Measurements from ENCODE around the gene SGO2.
"Not testable (repeated sequence)": the region's sequence is repeated elsewhere in the genome, so short reads cannot be mapped to it uniquely, and the experiment has no call there.

The SGO2 gene

DNA sequence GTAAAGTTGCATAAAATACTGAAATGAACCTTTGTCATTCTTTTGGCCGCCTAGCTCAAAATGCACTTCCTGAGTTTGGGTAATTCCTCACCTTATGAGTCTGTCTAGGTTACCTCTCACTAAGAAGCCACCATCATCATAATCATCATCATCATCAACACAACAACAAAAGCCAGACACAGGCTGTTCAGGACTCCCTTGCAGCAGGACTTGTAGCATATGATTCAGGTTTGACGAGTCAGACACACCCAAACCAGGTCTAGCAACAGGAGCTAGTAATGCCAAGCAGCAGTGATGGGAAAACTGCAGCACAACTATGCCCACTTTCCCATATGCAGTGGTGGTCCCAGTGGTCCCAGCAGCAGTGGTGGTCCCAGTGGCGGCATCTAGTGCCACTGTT, 2.8 kb upstream of the SGO2 start:
- no peak for DNase-seq

DNA sequence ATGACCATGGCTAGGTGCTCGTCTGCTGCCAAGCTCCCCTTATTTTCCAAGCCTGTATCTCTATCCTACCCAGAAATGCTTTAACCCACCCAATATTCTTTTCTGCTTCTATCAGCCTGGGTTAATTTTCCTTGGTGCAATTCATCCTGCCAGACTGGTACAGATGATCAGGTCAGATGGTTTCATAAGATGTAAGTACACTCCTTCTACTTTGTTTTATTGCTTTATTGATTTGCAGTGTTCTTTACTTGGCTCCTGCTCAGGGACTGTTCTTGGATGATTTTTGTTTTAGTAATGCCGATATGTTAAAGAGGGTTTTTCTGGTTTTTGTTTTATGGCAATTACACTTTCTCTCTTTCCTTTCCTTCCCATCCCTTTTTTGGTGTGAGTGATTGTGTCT, 2.4 kb upstream of the SGO2 start:
- DNase-seq, result no peak

DNA sequence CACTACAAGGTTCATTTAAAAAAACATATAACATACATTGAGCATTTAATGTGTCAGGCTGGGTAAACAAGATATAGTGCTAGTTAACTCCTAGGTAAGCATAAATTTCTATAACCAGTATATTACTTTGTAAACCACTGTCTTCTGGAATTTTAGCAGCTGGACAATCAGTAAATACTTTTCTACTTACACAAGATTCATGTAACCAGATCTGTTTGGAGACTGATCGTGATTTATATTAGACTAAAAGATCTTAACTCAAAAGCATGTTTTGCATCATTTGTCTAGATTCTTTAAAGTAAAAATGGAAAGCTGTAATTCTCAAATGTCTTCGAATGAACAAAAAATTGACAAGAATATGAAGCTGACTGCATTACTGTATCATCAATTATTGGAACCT, 941 bp upstream of the SGO2 start:
- no peak for DNase-seq

DNA sequence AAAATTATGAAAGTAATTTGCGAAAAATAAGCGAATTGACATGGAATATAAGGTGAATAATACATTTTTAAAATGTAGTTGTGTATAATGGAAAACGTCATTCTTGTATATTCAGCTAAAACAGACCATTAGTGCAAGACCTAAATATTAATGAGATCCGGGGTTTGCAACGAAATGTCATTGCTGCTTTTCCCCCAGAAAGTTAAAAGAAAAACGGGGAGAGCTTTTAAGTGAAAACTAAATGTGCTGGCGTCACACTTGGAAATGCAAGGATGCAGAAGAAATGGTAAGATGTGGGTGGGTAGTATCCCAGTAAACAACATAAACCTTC, 491 bp upstream of the SGO2 start:
- DNase-seq, result no peak

DNA sequence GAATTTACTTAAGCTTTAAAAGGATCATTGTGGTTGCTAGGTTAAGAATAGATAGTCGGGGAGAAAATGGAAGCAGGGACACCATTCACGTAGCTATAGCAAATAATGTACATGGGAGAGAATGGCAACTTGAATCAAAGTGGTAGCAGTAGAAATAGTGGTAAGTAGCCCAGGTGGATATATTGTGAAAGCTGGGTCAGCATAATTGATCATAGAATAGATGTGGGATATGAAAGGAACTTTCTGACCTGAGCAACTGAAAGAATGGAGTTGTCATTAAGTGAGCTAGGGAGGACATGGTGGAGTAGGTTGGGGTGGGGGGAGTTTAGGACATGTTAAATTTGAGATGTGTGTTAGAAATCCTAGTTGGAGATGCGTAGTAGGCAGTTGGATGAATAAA, 2.2 kb downstream of the SGO2 start:
- DNase-seq, result no peak

DNA sequence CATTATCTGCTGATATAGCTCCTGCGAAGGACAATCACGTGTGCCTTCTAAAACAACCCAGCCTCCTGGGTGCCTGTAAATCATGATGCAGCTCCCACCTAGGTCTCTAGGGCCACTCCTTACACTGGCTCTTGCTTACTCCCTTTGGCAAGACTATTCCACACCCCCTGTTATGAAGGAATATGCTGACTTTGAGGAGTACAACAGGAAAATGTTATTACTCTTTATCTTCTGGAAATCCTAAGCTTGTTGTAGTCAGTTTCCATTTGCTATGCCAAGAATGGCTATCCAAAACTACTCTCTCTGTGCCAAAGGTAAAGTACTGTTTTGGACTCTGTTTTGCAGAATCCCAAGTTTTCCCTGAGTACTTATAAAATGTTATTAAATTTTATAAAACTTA, 7.7 kb downstream of the SGO2 start:
- DNase-seq, result no peak

DNA sequence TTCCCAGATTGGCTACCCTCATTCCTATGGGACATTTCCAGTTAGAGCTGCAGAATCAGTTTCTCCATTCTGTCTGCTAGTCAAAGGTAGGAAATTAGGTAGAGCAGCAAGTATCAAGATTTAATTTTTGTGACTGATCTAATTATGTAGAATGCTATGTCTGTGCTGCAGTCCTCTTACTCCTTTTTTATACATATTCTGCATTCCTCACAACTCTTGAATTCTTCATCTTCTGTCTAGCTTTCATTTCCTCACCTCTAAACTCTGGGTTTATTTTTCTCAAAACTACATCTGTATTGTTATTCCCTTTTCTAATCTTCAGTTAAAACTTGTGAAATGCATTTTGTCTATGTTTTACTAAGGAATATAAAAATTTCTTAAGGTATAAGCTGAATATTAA, 8.6 kb downstream of the SGO2 start:
- no peak for DNase-seq

DNA sequence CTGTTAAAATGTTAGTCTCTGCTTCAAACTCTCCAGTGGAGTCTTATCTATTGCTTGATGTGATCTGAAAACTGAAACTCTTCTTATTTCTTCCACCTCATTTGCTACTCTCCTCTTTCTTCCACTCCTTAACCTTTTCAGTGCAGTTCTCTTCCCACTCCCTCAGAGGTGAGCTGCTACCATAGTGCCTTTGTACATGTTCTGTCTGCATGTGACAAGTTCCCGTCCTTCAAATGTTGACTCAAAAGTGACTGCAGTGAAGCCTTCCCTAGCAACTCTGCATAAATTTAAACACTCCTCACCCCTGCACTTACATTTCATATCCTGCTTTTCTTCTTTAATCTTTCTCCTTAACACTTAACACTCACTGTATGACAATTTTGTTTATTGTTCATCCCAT, 12.1 kb downstream of the SGO2 start:
- DNase-seq, result no peak

DNA sequence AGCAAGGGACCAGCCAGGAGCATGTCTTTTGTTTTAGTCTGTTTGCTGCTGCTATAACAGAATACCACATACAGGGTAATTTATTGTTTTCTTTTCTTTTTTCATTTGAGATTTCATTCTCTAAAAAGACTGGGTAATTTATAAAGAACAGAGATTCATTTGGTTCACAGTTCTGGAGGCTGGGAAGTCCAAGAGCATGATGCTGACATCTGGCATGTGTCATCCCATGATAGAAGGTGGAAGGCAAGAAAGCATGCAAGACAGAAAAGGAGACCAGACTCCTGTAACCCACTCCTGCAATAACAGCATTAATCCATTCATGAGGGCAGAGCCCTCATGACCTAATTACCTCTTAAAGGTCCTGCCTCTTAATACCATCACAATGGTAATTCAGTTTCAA, 14.8 kb downstream of the SGO2 start:
- DNase-seq, result no peak

DNA sequence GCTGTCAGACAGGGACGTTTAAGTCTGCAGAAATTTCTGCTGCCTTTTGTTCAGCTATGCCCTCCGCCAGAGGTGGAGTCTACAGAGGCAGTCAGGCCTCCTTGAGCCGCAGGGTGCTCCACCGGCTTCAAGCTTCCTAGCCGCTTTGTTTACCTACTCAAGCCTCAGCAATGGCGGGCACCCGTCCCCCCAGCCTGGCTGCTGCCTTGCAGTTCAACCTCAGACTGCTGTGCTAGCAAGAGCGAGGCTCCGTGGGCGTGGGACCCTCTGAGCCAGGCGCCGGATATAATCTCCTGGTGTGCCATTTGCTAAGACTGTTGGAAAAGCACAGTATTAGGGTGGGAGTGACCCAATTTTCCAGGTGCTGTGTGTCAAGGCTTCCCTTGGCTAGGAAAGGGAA, 40.6 kb downstream of the SGO2 start:
- DNase-seq, result not testable (repeated sequence)

DNA sequence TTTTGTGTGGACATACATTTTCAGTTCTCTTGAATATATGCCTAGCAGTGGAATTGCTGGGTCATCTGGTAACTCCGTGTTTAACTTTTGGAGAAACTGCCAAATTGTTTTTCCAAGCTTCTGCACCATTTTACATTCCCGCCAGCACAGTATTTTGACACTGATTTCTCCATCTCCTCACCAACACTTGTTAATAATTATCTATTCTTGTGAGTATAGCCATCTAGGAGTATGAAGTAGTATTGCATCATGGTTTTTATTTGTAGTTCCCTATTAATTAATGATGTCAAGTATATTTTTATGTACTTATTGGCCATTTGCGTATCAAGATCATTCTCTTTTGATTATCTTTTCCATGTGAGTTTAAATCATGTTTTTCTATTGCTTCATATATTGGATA, 41.9 kb downstream of the SGO2 start:
- DNase-seq, result no peak

DNA sequence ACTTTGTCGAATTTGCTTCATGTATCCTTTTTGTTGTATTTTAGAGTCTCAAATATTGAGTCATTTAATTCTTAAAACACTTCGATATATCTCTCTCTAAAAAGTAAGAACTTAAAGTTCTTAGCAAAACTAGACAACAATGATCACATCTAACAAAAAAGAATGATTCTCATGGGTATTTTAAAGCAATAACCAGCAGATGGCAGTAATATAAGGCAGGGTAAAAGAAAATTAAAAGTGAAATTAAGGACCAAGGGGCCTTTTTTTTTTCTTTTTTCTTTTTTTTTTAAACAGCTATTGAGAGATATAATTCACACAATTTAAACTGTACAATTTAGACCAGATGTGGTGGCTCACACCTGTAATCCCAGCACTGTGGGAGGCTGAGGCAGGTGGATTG, 50.0 kb downstream of the SGO2 start:
- DNase-seq, result no peak

DNA sequence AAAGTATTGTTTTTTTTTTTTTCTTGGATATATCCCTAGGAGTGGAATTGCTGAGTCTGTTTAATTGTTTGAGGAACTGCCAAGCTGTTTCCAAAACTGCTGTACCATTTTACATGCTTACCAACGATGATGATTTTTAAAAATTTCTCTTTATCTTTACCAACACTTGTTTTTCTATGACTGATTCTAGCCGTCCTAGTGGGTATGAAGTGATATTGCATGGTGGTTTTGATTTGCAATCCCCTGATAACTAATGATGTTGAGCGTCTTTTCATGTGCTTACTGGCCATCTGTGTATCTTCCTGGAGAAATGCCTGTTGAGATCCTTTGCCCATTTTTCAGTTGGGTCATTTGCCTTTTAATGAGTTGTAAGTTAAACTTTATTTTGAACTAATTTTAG, 51.0 kb downstream of the SGO2 start:
- DNase-seq, result no peak

DNA sequence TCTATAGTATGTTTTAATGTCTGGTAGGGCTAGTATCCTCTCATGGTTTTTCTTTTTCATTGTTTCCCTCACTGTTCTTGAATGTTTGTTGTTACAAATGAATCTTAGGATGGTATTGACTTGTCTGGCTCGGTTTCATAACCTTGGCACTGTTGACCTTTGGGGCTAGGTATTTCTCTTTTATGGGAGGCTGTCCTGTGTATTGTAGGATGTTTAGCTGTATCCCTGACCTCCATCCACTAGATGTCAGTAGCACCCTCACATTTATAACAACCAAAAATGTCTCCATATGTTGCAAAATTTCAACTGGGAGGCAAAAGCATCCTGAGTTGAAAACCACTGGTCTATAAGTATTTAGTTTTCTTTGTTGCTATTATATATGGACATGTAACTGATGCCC, 52.8 kb downstream of the SGO2 start:
- no peak for DNase-seq

DNA sequence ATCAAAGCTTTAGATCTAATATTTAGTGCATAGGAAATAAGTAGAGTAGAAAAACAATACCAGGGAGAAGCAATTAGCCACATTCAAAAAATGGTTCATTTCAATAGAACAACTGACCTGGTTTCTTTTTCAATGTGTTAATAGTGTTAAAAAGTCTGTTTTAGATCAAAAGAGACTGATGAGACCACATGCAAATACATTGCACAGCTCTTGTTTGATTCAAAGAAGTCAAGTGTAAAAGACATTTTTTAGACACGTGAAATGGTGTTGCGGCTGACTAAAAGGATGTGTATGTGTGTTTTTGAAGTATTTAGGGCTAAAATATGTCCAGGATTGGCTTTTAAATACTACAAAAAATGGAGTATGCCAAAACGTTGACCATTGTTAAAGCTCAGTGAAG, 58.6 kb downstream of the SGO2 start:
- no peak for DNase-seq

DNA sequence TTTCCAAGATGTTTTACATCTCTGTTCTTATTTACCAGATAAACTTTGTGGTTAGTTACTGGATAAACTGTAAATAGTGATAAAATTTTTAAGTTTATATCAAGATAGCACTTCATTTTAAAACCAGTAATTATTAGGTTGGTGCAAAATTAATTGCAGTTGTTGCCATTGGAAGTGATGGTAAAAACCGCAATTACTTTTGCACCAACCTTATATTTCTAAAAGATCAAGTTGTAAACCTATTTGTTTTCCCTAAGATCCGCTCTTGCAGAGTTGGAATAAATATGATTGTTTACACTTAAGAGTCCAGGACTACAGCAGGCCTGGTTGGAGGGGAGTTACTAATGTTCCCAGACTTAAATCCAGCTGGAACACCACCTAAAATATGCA, 59.3 kb downstream of the SGO2 start:
- DNase-seq, result no peak

DNA sequence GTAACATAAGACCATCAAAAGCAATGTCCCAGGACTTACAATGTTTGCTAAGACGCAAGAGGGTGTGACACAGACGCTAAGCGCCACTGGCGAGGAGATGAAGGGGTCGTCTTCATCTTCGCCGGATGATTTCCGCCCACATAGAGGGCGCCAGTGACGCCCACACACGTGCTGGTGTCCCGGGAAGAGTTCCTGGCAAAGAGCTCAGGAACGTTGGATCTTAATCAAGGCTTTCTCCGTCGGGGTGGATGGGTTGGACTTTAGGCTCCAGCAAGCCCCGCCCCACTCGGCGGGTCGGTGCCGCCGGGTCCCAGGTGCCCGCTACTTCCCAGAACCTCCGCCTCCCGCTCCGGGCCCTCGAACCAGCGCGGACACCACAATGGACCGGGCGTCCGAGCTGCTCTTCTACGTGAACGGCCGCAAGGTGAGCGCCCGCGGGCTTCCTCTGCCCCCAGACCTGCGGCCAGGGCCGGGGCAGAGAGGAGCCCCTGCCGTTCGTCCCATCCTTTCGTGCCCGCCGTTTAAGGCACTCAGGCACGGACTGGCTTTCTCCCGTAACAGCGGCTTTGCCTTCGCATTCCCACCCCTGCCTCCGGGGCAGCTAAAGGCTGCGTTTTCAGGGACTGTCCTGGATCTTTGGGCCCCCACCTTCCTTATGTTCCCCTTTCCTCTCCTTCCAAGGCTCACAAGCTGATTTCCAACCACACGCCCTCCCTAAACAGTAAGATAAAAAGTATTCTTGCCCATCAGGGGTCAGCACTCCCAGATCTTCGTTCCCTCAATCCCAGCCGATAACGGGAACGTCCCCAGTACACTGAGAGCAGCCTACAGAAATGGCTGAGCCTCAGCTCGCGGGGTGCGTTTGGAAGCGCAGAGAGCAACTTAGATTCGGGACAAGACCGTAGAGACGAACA, 60.0 kb downstream of the SGO2 start, which contains the start of gene AOX1:
AOX1 (plus strand) TSS at position 285 of the 914 bp plus-strand sequence; CDS start at position 380, 95 bp downstream.
- DNase-seq, result no peak

DNA sequence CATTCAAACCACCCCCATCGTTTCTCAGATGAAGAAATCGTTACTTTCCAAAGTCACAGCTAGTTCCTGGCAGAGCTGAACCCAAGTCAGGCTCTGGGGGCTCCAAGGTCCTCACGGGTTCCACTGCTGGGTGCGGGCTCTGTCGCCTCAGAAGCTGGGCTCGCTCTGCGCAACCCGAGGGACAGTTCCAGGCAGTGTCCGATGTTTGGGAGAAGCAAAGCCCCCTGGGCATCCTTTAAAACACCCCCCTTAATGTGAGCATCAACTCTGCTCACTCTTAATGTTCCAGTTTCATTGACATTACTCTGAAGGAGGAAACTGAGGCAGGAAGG, 60.6 kb downstream of the SGO2 start:
- no peak for DNase-seq

DNA sequence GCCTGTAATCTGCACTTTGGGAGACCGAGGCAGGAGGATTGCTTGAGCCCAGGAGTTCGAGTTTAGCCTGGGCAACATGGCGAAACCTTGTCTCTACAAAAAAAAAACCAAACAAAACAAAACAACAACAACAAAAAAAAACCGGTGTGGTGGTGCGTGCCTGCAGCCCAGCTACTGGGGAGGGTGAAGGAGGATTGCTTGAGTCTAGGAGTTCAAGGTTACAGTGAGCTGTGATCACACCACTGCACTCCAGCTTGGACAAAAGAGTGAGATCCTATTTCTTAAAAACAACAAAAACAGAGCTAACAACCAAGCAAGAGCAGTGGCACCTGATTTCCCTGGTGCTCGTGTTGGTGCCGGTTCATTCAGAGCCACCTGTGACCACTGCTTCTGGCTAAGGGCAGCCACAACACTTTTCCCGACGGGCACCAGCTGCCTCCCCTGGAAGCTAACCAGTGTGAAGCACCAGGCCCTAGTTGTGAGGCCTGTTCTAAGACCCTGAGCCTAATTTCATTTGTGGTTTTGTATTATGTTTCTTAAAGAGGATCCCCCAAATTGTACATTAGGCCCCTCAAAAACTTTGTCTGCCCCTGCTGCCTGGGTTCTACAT, 61.1 kb downstream of the SGO2 start:
- no peak for DNase-seq

DNA sequence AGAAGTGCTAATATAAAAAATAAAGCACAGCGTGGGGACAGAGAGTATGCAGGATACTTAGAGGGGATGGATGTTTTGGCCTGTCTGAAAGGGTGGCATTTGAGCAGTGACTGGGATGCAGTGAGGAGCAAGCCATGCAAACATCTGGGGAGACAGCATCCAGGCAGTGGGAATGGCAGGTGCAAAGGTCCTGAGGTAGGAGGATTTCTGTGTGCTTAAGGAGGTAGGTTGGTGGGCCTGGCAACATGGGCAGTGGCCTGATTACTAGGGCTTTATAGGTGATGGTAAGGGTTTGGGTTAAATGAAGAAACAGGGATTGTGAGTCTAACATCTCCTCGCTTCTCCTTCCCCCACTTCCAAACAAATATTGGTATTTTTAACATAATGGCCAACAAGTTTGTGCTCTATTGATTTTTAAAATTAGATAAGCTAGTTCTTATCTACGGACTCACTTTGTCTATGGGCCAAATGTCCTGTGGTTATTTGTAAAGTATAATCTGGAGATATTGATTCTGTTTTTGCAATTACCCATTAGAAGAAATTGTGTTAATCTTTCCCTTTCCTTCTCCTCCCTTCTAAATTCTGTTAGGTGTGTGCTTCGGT, 62.2 kb downstream of the SGO2 start:
- DNase-seq, result no peak

DNA sequence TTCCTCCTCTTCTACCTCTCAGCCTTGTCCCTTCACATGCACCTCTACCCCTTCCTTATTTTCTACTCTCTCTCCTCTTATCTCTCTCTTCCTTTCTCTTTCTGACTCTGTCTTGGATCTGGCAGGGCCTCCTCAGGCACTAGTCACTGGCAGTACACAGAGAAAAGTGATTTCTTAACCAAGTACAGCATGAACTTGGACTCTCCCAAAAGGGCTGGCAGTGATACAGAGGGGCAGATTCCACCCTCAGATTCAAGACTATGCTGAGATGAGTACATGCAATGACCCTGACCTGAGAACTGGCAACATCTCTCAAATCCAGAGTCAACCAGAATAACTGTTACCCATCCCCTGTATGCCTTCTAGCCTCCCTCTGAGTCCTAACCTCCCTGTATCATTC, 64.1 kb downstream of the SGO2 start:
- DNase-seq, result no peak

DNA sequence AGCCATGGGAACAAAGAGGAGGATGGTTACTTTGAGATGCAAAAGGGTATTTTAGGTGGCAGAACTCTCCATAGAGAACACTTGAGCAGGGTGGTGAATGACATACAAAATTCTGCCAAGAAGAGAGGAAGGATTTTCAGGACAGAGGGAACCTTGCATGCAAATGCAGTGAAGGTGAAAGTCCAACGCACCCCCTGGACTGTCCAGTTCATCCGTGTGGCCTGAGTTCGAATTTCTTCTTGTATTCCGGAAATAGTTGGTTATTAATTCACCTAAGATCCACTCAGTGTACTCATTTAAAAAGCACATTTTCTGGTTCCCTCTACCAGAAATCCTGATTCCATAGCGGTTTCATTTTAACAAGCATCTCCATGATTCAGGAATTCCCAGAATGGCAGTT, 65.3 kb downstream of the SGO2 start:
- no peak for DNase-seq

DNA sequence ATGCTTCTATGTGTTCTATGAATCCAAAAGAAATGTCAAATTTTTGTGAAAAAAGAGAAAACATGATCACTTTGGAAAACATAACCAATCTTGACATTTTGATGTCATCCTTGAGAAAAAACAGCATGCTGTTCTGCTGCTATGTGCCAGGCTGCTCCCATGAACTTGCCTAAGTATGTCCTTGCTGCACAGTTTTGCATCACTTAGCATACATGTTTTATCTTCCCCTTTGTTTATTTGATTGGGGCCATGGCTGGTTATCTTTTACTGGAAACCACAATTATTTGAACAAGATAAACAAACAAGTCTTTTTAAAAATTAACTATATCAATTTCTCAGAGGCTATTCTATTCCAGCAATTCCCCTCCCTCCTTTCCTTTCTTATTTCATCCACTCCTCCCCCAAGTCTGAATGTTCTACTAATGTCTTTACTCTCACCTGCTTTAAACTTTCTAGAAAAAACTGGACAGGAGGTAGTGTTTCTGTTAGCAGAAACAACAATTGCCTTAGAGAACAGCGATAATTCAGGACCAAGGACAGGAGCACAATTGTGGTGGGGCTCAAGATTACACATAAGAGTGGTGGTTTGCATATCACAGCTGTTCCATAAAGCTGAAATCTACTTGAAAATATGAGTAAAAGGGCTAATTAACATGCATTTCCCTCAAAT, 66.5 kb downstream of the SGO2 start:
- DNase-seq, result no peak

DNA sequence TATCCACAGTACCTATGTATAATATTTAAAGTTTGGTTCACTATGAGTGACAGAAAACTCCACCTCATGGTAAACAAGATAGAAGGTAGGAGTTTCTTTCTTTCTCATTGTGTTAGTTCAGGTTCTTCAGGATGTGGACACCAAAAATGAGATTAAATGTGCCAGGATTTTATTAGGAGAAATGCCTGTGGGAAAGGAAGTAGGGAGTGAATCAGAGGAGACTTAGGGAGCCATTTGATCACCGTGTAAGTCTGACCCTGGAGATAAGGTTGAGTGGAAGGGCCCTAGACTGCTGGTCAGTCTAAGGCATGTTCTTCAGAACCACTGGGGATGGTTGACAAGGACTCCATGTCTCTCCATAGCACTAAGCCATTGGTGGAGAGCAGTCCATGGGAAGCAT, 67.9 kb downstream of the SGO2 start:
- no peak for DNase-seq

Measured in NCI-H187 (cell line).